ENCODE data around the gene RNF224.

GRCh38 chr9:137234055-137234697, 6.9 kb downstream of the RNF224 start:
- TF ChIP-seq CTCF (optimal IDR thresholded peaks at IDR 0.05 in 1 of 3, IDR thresholded peaks at IDR 0.05 in 1 of 3, conservative IDR thresholded peaks at IDR 0.05 in 1 of 3; ENCODE audit: extremely low read depth in 1 of 3, insufficient read depth in 2 of 3, low read length in 3 of 3) (no peak), EZH2 (IDR thresholded peaks at IDR 0.05; ENCODE audit: low read length) (no peak)
